RWPE1 (cell line): ENCODE data around the gene CARMIL1.

Experiments
- CTCF ChIA-PET: fragments of 350-600 bp; sonication (Branson Sonifier 250); formaldehyde crosslinking; extraction: SDS; loops from one replicate; lab custom pipeline; 2021; lab: Yijun Ruan, JAX
- POLR2A ChIA-PET: fragments of 400-600 bp; formaldehyde crosslinking; extraction: SDS; loops from one replicate; lab custom pipeline; 2020; ENCODE audit warnings: antibody characterized with exemption; ENCODE audit not compliant: low non-redundant PET; lab: Yijun Ruan, JAX
- DNase-seq: peaks from one replicate; pipeline ENCODE4 v3.0.0; 2012; ENCODE audit warnings: low spot score
- H3K27ac ChIP-seq: fragments of 450-650 bp; 2 replicates; pipeline ENCODE4 v1.5.1; 2017
- CTCF ChIP-seq: fragments of 450-650 bp; conservative IDR thresholded peaks from 2 replicates; pipeline ENCODE4 v1.5.1; 2017; ENCODE audit warnings: low read depth, mild to moderate bottlenecking

Gene CARMIL1

GRCh38 chr6:25332655-25333071, 53.5 kb downstream of the CARMIL1 start:
- no peak for TF ChIP-seq CTCF
- no peak overlapping the region for H3K27ac ChIP-seq
- DNase-seq: no peak
- ChIA-PET CTCF (no interaction called here), POLR2A (no interaction called here)

DNA sequence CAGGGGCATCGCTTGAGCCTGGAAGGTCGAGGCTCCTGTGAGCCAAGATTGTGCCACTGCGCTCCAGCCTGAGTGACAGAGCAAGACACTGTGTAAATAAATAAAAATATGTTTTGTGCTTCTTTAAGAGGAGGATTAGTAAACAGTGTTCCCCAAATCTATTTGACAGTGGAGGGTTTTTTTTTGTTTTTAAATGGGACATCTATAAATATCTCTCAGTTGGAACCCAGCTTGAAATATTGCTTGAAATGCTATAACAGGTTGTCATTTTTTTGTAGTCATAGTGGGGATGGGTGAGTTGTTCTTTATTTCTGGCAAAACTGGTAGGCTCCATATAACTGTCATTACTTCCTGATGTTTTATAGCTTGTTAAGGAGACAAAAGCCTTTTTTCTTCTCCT, 54.3 kb downstream of the CARMIL1 start:
- ChIA-PET CTCF (no interaction called here), POLR2A (no interaction called here)
- TF ChIP-seq CTCF: no peak
- no peak overlapping the region for H3K27ac ChIP-seq
- no peak for DNase-seq

- ChIA-PET CTCF (interaction anchor here (1.3 kb wide), 1 partner anchor 11 kb away, joined by 3 read pairs; no protein-coding TSS in a partner anchor), POLR2A (no interaction called here)
- no peak for DNase-seq
- H3K27ac ChIP-seq: no peak overlapping the region
- no peak for TF ChIP-seq CTCF
Measured at GRCh38 chr6:25334793-25335192, 55.6 kb downstream of the CARMIL1 start.

GRCh38 chr6:25336996-25337395, 57.8 kb downstream of the CARMIL1 start:
- POLR2A ChIA-PET: no interaction called here
- H3K27ac ChIP-seq: no peak overlapping the region
- no peak for TF ChIP-seq CTCF
- no peak for DNase-seq
- CTCF ChIA-PET: no interaction called here

DNA sequence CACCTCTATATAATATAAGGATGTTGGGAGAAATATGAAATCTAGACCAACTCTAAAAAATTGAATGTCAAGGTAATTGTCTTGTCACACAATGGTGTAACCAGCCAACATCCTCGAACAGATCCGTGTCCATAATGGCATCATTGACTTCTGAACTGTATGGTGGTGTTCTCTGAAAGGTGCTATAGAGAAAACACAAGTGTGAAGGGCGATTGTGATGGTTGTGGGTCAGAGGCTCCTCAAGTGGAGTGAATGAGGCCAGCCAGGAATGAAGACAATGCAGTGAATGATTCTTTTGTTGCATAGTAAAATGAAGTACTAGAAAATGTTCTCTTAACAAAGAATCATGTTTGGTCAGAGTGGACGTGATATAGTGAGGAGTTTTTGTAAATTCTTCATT, 58.3 kb downstream of the CARMIL1 start:
- no peak for TF ChIP-seq CTCF
- ChIA-PET POLR2A (no interaction called here), CTCF (no interaction called here)
- DNase-seq: no peak
- H3K27ac ChIP-seq: no peak overlapping the region

DNA sequence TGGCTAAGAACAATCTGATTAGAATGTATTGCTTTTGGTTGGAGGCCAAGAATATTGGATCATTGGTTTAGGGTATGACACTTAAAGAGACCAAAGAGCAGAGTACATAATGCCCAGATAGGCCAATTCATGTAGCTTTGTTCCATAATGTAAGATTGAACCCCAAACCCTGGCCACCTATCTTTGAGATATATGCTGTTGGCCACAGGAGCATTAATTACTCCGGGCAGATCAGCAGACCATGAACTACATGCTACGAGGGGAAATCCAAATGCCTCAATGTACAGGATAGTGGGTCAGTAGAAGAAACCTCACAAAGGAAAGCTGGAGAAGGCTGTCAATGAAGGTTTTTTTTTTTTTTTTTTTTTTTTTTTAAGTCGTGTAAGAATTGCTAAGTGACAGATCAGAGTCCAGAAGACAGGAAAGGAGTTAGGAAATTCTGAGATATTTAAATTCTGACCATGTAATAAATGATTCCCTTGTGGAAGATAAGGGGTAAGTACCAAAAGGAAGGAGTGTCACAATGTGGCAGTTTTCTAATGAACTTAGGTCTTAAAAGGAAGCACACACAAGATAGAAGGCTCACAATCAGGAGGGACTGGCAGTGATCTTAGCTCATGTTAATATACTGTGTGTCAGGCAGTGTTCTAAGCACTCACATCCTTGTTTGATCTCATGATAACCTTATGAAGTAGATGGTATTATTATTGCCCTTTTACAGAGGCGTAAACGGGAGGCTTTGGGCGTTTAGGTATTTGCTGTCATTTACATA, 61.4 kb downstream of the CARMIL1 start:
- CTCF ChIA-PET: interaction anchor here (0.5 to 0.6 kb wide), 3 partner anchors 9 to 682 kb away, joined by 3 read pairs; no protein-coding TSS in a partner anchor
- H3K27ac ChIP-seq: no peak overlapping the region
- no peak for DNase-seq
- POLR2A ChIA-PET: no interaction called here
- TF ChIP-seq CTCF: no peak
